ENCODE measurements around the gene MAP7D2.

The MAP7D2 gene

GRCh38 chrX:20112022-20112774, 4.5 kb downstream of the MAP7D2 start:
- Histone ChIP-seq H3K9me3 (ENCODE audit: control insufficient read depth in 1 of 2, low read length in 2 of 2) (no peaks in the 10 kb centered on the region), H3K4me3 (ENCODE audit: low read depth in 1 of 2, low read length in 2 of 2) (no peak overlapping the region), H3K36me3 (ENCODE audit: control insufficient read depth in 1 of 2, insufficient read depth in 2 of 2, low read length in 2 of 2) (no peaks in the 10 kb centered on the region), H3K27me3 (ENCODE audit: low read depth, low read length) (peaks cover 3% of the 10 kb centered on the region), H3K4me1 (ENCODE audit: control insufficient read depth in 1 of 2, insufficient read depth in 2 of 2, low read length in 2 of 2) (peaks cover 0 to 13% of the 10 kb centered on the region in 2 donors), H3K27ac (ENCODE audit: low read length) (no peak overlapping the region)

DNA sequence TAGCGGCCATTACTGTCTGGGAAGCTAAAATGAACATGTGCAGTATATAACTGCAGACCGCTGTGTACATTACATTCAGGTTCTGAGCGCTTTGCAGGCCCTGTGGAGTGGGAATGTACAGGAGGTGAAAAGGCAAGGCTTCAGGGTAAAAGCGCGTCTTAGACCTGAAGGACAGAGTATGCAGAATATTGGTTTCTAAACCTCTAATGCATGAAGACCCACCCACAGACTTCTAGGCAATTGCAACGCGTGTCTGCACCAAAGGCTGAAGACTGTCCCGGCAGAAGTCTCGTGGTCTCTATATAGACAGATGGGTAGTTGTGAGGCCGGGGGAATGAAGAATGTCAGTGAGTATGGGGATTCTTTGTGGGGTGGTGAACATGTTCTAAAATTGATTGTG, 5.4 kb downstream of the MAP7D2 start:
- H3K9me3 ChIP-seq (ENCODE audit: control insufficient read depth in 1 of 2, low read length in 2 of 2), result no peaks in the 10 kb centered on the region
- no peaks in the 10 kb centered on the region for H3K27me3 ChIP-seq (ENCODE audit: low read depth, low read length)
- H3K4me3 ChIP-seq (ENCODE audit: low read depth in 1 of 2, low read length in 2 of 2), result no peak overlapping the region
- no peaks in the 10 kb centered on the region for H3K36me3 ChIP-seq (ENCODE audit: control insufficient read depth in 1 of 2, insufficient read depth in 2 of 2, low read length in 2 of 2)
- no peak overlapping the region for H3K27ac ChIP-seq (ENCODE audit: low read length)
- peaks cover 0 to 5% of the 10 kb centered on the region in 2 donors for H3K4me1 ChIP-seq (ENCODE audit: control insufficient read depth in 1 of 2, insufficient read depth in 2 of 2, low read length in 2 of 2)

DNA sequence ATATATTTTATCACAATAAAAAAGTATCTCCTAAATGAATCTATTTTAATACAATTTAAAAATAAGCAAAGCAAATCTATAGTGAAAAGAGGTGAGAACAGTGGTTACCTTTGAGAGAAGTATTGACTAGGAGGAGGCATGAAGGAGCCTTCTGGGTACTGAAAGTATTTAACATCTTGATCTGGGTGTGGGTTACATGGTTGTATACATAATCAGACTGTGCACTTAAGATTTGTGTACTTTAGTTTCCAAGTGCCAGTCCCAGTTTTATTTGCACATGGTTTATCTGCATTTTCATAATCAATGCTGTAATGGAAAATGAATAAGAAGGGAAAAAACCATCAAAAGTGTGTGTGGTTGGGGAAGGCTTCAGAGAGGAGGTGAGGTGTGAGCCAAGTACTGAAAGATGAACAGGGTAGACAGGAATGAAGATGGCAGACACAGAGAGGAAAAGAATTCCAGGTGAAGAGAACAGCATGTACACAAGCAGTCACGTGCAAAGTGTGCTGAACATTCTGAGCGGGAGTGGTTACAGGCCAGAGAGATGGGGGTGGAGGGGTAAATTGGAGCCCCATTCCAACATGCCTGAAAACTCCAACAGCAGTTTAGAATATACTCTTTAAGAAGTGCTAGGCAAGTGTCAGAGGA, 14.6 kb downstream of the MAP7D2 start:
- Histone ChIP-seq H3K9me3 (ENCODE audit: control insufficient read depth in 1 of 2, low read length in 2 of 2) (no peaks in the 10 kb centered on the region), H3K36me3 (ENCODE audit: control insufficient read depth in 1 of 2, insufficient read depth in 2 of 2, low read length in 2 of 2) (no peaks in the 10 kb centered on the region), H3K4me1 (ENCODE audit: control insufficient read depth in 1 of 2, insufficient read depth in 2 of 2, low read length in 2 of 2) (no peaks in the 10 kb centered on the region), H3K27me3 (ENCODE audit: low read depth, low read length) (no peaks in the 10 kb centered on the region), H3K4me3 (ENCODE audit: low read depth in 1 of 2, low read length in 2 of 2) (no peak overlapping the region), H3K27ac (ENCODE audit: low read length) (no peak overlapping the region)

DNA sequence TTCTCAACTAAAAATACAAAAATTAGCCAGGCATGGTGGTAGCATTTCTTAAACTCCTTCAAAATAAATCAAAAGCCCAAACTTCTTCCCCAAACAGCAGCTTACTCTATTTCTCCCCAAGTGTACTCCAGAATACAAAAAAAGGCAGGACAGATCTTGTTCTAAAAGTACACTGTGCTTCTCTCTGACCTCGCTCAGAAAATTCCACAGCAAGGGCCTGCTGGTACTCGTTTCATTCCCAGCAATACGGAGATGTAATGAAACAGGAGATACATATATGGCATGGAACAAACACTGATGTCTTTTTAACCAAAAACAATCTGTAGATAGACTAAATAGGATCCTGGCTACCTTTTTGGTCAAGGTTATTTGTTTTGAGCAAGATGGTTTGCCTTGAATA, 25.2 kb downstream of the MAP7D2 start:
- Histone ChIP-seq H3K27me3 (ENCODE audit: low read depth, low read length) (no peaks in the 10 kb centered on the region), H3K9me3 (ENCODE audit: control insufficient read depth in 1 of 2, low read length in 2 of 2) (no peaks in the 10 kb centered on the region), H3K4me3 (ENCODE audit: low read depth in 1 of 2, low read length in 2 of 2) (no peak overlapping the region), H3K4me1 (ENCODE audit: control insufficient read depth in 1 of 2, insufficient read depth in 2 of 2, low read length in 2 of 2) (no peaks in the 10 kb centered on the region), H3K27ac (ENCODE audit: low read length) (no peak overlapping the region), H3K36me3 (ENCODE audit: control insufficient read depth in 1 of 2, insufficient read depth in 2 of 2, low read length in 2 of 2) (no peaks in the 10 kb centered on the region)

GRCh38 chrX:20089845-20090244, 26.9 kb downstream of the MAP7D2 start:
- Histone ChIP-seq H3K27me3 (ENCODE audit: low read depth, low read length) (no peaks in the 10 kb centered on the region), H3K36me3 (ENCODE audit: control insufficient read depth in 1 of 2, insufficient read depth in 2 of 2, low read length in 2 of 2) (no peaks in the 10 kb centered on the region), H3K9me3 (ENCODE audit: control insufficient read depth in 1 of 2, low read length in 2 of 2) (no peaks in the 10 kb centered on the region), H3K27ac (ENCODE audit: low read length) (no peak overlapping the region), H3K4me1 (ENCODE audit: control insufficient read depth in 1 of 2, insufficient read depth in 2 of 2, low read length in 2 of 2) (no peaks in the 10 kb centered on the region), H3K4me3 (ENCODE audit: low read depth in 1 of 2, low read length in 2 of 2) (no peak overlapping the region)

- Histone ChIP-seq H3K4me3 (ENCODE audit: low read depth in 1 of 2, low read length in 2 of 2) (no peak overlapping the region), H3K27me3 (ENCODE audit: low read depth, low read length) (no peaks in the 10 kb centered on the region), H3K36me3 (ENCODE audit: control insufficient read depth in 1 of 2, insufficient read depth in 2 of 2, low read length in 2 of 2) (no peaks in the 10 kb centered on the region), H3K9me3 (ENCODE audit: control insufficient read depth in 1 of 2, low read length in 2 of 2) (no peaks in the 10 kb centered on the region), H3K4me1 (ENCODE audit: control insufficient read depth in 1 of 2, insufficient read depth in 2 of 2, low read length in 2 of 2) (no peaks in the 10 kb centered on the region), H3K27ac (ENCODE audit: low read length) (no peak overlapping the region)
Measured at GRCh38 chrX:20080277-20080676, 36.4 kb downstream of the MAP7D2 start.

GRCh38 chrX:20071511-20072079, 45.1 kb downstream of the MAP7D2 start:
- Histone ChIP-seq H3K27ac (ENCODE audit: low read length) (no peak overlapping the region), H3K27me3 (ENCODE audit: low read depth, low read length) (no peaks in the 10 kb centered on the region), H3K4me1 (ENCODE audit: control insufficient read depth in 1 of 2, insufficient read depth in 2 of 2, low read length in 2 of 2) (peaks cover 0 to 4% of the 10 kb centered on the region in 2 donors), H3K4me3 (ENCODE audit: low read depth in 1 of 2, low read length in 2 of 2) (no peak overlapping the region), H3K9me3 (ENCODE audit: control insufficient read depth in 1 of 2, low read length in 2 of 2) (no peaks in the 10 kb centered on the region), H3K36me3 (ENCODE audit: control insufficient read depth in 1 of 2, insufficient read depth in 2 of 2, low read length in 2 of 2) (no peaks in the 10 kb centered on the region)

DNA sequence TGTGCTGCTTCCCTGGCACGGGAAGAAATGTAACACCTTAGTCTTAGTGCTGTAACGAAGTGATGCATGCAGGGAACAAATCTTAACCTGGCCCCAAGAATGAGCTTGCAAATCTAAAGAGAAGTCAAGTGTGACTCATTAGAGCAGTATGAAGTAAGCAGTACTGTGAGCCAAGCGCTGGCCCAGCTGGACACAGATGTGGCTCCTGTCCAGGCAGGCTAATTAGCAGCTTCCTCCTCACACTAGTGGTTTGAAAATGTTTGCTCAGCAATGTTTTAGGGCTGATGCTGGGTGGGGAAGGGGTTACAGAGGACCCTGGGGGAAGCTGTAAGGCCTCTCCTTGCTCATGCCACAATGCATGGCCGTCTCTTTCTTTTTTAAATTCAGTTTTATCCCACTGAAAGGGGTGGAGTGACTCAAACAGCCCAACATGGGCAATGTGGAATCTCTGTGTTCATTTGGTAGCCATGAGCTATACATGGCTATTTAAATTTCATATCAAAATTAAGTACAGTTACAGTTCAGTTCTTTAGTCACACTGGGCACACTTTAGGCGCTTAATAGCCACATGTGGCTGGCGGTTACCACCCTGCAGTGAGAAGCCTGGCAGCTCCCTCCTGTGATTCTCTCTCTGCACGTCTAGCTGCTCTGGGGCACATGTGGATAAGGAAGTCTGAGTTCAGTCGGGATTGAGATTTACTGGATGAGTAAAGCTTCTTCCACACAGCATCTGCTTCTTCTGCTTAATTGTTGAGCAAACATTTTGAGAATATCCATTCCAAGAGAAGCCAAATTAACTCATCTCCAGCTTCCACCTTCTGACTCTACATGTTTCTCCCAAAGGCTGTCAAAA, 48.8 kb downstream of the MAP7D2 start:
- Histone ChIP-seq H3K4me3 (ENCODE audit: low read depth in 1 of 2, low read length in 2 of 2) (no peak overlapping the region), H3K27me3 (ENCODE audit: low read depth, low read length) (no peaks in the 10 kb centered on the region), H3K27ac (ENCODE audit: low read length) (no peak overlapping the region), H3K9me3 (ENCODE audit: control insufficient read depth in 1 of 2, low read length in 2 of 2) (no peaks in the 10 kb centered on the region), H3K4me1 (ENCODE audit: control insufficient read depth in 1 of 2, insufficient read depth in 2 of 2, low read length in 2 of 2) (peaks cover 0 to 4% of the 10 kb centered on the region in 2 donors), H3K36me3 (ENCODE audit: control insufficient read depth in 1 of 2, insufficient read depth in 2 of 2, low read length in 2 of 2) (no peaks in the 10 kb centered on the region)

DNA sequence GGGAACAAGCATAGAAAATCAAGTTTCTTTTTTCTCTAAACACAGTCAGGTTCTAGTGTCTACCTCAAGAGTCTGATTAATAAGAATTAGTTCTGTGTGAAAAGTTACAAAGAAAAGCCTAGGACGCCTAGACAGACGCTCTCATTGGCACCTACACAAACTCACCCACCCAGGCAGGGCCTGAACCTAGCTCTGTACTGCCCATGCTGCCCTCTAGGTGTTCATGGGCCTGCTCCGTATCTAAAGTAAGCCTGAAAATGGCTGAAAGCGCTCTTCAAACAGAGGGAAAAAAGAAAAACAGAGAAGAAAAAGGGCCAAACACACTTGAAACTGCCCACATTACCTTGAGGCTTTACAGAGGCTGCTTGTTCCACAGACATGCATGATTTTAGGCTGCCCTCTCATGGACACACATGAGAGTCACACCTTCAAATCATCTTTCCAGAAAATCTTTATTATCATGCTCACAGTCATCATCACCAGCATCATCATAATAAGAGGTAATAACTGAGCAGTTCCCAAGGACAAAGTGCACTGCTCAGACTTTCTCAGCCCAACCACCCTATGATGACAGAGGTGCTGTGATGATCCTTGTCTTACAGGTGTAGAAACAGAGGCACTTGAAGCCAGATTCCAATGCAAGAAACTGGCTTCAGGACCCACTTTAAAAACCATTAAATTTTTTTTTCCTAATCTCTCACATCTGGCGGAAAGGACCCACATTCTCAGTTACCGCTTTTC, 49.6 kb downstream of the MAP7D2 start:
- no peak overlapping the region for H3K4me3 ChIP-seq (ENCODE audit: low read depth in 1 of 2, low read length in 2 of 2)
- H3K27me3 ChIP-seq (ENCODE audit: low read depth, low read length), result no peaks in the 10 kb centered on the region
- peaks cover 0 to 4% of the 10 kb centered on the region in 2 donors for H3K4me1 ChIP-seq (ENCODE audit: control insufficient read depth in 1 of 2, insufficient read depth in 2 of 2, low read length in 2 of 2)
- no peaks in the 10 kb centered on the region for H3K36me3 ChIP-seq (ENCODE audit: control insufficient read depth in 1 of 2, insufficient read depth in 2 of 2, low read length in 2 of 2)
- H3K9me3 ChIP-seq (ENCODE audit: control insufficient read depth in 1 of 2, low read length in 2 of 2), result no peaks in the 10 kb centered on the region
- no peak overlapping the region for H3K27ac ChIP-seq (ENCODE audit: low read length)

DNA sequence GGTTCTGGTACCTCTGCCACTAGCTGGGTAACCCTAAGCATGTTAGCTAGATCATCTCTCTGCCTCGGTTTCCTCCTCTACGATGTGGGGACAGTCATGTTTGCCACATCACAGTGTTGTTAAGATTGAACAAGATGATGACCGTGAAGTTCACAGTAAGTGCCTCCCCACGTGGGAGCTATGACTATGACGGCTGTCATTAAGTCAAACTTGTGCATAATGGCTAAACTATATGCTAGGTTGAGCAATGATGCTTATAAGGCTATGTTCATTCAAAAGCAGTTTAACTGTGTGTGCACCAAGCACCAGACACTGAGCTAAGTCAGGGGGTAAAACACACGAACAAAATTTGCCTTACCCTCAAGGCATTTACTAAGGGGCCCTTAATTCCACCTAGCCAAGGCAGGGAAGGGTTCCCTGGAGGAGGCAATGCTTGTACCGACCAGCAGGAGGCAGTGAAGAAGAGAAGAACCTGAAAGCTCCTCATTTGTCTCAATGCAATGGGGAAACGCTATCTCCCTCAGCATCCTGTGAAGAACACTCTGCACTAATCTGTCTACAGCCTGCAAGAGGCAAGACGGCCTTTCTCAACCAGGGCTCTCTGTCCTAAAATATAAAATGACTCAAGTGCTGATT, 52.9 kb downstream of the MAP7D2 start:
- Histone ChIP-seq H3K9me3 (ENCODE audit: control insufficient read depth in 1 of 2, low read length in 2 of 2) (no peaks in the 10 kb centered on the region), H3K36me3 (ENCODE audit: control insufficient read depth in 1 of 2, insufficient read depth in 2 of 2, low read length in 2 of 2) (no peaks in the 10 kb centered on the region), H3K4me1 (ENCODE audit: control insufficient read depth in 1 of 2, insufficient read depth in 2 of 2, low read length in 2 of 2) (peaks cover 0 to 4% of the 10 kb centered on the region in 2 donors), H3K27me3 (ENCODE audit: low read depth, low read length) (no peaks in the 10 kb centered on the region), H3K4me3 (ENCODE audit: low read depth in 1 of 2, low read length in 2 of 2) (no peak overlapping the region), H3K27ac (ENCODE audit: low read length) (no peak overlapping the region)

Data from muscle layer of duodenum (tissue), 2 donors.